HG02571 (cell line): ENCODE results near the gene ARID4B.
"Not testable (repeated sequence)": the region's sequence is repeated elsewhere in the genome, so short reads cannot be mapped to it uniquely, and the experiment has no call there.

Experiments used
- ATAC-seq: cut with Tn5 transposase; IDR thresholded peaks from one replicate; pipeline ENCODE4 v1.9.1; 2021; ENCODE audit warnings: mild to moderate bottlenecking, moderate library complexity; ENCODE audit not compliant: unreplicated experiment

ARID4B gene

GRCh38 chr1:235297579-235297978 lies 30.4 kb downstream of the ARID4B start:
- no peak for ATAC-seq

GRCh38 chr1:235296729-235297128 lies 31.2 kb downstream of the ARID4B start:
- ATAC-seq: no peak

- no peak for ATAC-seq
These were observed 32.1 kb downstream of the ARID4B start for GRCh38 chr1:235295902-235296350.

- ATAC-seq: no peak
These were observed 34.5 kb downstream of the ARID4B start for GRCh38 chr1:235293322-235293942.

GRCh38 chr1:235292790-235293189 lies 35.2 kb downstream of the ARID4B start:
- ATAC-seq: no peak

- ATAC-seq: no peak
These were observed 36.3 kb downstream of the ARID4B start for GRCh38 chr1:235291599-235292091.

- no peak for ATAC-seq
These were observed 37.1 kb downstream of the ARID4B start for GRCh38 chr1:235290740-235291502.

- no peak for ATAC-seq
These were observed 37.9 kb downstream of the ARID4B start for GRCh38 chr1:235289859-235290739.

- no peak for ATAC-seq
These were observed 40.6 kb downstream of the ARID4B start for GRCh38 chr1:235287208-235287882.

- ATAC-seq: no peak
These were observed 41.3 kb downstream of the ARID4B start for GRCh38 chr1:235286667-235287066.

GRCh38 chr1:235284231-235284769 lies 43.7 kb downstream of the ARID4B start:
- ATAC-seq: no peak

- not testable (repeated sequence) for ATAC-seq
These were observed 44.3 kb downstream of the ARID4B start for GRCh38 chr1:235283636-235284035.

GRCh38 chr1:235280467-235280866 lies 47.5 kb downstream of the ARID4B start:
- ATAC-seq: no peak

GRCh38 chr1:235279694-235280093 lies 48.3 kb downstream of the ARID4B start:
- ATAC-seq: no peak

- ATAC-seq: no peak
These were observed 49.1 kb downstream of the ARID4B start for GRCh38 chr1:235278915-235279292.

GRCh38 chr1:235278233-235278914 lies 49.6 kb downstream of the ARID4B start:
- ATAC-seq: no peak

- ATAC-seq: no peak
These were observed 50.3 kb downstream of the ARID4B start for GRCh38 chr1:235277709-235278108.

- no peak for ATAC-seq
These were observed 52.1 kb downstream of the ARID4B start for GRCh38 chr1:235275836-235276235.

GRCh38 chr1:235275223-235275622 lies 52.8 kb downstream of the ARID4B start:
- ATAC-seq: peak; percentile 48

- no peak for ATAC-seq
These were observed 55.1 kb downstream of the ARID4B start for GRCh38 chr1:235272851-235273250.
